Measurements from ENCODE around the gene FAM193A.
"Not testable (repeated sequence)": the region's sequence is repeated elsewhere in the genome, so short reads cannot be mapped to it uniquely, and the experiment has no call there.

FAM193A gene

DNA sequence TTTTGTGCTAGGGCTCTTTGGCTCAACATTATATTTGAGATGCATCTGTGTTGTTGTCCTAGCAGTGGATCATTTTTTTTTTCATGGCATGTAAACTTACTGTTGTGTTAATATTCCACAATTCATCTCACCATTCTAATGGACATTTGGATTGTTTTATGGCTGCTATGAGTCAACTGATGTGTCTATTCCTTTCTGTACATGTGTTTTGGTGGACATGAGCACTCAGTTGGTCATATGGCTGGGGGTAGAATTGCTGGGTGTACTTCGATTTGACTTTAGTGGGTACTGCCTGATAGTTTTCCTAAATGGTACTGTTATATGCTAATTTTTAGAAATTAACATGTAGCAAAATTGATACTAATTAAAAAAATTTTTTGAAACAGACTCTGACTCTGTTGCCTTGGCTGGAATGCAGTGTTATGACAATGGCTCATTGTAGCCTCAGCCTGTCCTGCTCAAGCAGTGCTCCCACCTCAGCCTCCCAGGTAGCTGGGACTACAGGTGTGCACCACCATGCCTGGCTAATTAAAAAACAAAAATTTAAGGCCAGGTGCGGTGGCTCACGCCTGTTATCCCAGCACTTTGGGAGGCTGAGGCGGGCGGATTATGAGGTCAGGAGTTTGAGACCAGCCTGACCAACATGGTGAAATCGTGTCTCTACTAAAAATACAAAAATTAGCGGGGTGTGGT lies 9.0 kb downstream of the FAM193A start:
- POLR2A ChIA-PET (ENCODE audit: low non-redundant PET): no interaction called here
- DNase-seq (ENCODE audit: low spot score): no peak
- no peak overlapping the region for H3K27ac ChIP-seq
- TF ChIP-seq, protein P1, sequence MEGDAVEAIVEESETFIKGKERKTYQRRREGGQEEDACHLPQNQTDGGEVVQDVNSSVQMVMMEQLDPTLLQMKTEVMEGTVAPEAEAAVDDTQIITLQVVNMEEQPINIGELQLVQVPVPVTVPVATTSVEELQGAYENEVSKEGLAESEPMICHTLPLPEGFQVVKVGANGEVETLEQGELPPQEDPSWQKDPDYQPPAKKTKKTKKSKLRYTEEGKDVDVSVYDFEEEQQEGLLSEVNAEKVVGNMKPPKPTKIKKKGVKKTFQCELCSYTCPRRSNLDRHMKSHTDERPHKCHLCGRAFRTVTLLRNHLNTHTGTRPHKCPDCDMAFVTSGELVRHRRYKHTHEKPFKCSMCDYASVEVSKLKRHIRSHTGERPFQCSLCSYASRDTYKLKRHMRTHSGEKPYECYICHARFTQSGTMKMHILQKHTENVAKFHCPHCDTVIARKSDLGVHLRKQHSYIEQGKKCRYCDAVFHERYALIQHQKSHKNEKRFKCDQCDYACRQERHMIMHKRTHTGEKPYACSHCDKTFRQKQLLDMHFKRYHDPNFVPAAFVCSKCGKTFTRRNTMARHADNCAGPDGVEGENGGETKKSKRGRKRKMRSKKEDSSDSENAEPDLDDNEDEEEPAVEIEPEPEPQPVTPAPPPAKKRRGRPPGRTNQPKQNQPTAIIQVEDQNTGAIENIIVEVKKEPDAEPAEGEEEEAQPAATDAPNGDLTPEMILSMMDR (conservative IDR thresholded peaks at IDR 0.05; ENCODE audit: low read depth): no peak
- CTCF ChIA-PET: interaction anchor here (0.6 kb wide), 1 partner anchor 12 kb away, joined by 4 read pairs; no protein-coding TSS in a partner anchor

DNA sequence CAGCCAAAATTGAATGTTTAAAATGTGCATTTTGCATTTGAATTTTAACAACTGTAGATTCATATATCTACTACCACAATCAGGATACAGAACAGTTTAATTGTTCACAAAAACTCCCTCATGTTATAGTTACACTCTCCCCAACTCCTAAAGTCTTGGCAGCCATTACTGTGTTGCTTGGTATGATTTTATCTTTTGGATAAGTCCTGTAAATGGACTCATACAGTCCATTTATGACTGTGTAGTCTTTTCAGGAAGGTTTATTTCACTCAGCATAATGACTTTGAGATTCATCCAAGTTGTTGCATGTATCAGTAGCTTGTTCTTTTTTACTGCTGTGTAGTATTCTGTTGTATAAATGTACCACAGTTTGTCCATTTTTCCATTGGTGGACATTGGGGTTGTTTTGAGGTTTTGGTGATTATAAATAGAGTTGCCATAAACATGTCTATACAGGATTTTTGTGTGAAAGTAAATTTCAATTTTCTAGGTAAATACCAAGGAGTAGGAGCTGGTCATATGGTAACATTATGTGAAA lies 9.9 kb downstream of the FAM193A start:
- TF ChIP-seq, protein P1 (conservative IDR thresholded peaks at IDR 0.05; ENCODE audit: low read depth): no peak
- DNase-seq (ENCODE audit: low spot score): no peak
- ChIA-PET CTCF (interaction anchor here (0.6 kb wide), 1 partner anchor 13 kb away, joined by 4 read pairs; no protein-coding TSS in a partner anchor), POLR2A (ENCODE audit: low non-redundant PET) (no interaction called here)
- no peak overlapping the region for H3K27ac ChIP-seq

DNA sequence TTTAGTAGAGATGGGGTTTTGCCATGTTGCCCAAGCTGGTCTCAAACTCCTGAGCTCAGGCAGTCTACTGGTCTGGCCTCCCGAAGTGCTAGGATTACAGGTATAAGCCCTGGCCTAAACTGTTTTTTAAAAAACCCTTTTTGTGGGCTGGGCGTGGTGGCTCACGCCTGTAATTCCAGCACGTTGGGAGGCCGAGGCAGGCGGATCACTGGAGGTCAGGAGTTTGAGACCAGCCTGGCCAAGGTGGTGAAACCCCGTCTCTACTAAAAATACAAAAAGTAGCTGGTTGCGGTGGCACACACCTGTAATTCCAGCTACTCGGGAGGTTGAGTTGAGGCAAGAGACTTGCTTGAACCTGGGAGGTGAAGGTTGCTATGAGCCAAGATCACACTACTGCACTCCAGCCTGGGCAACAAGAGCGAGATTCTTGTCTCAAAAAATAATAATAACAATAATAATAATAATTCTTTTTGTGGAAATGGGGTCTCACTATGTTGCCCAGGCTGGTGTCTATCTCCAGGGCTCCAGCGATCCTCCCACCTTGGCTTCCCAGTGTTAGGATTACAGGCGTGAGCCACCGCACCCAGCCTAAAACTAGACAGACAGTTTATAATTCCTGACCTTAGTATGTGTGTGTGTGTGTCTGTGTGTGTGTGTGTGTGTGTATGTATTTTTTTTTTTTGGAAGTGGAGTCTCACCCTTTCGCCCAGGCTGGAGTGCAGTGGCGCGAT lies 10.7 kb downstream of the FAM193A start:
- peak overlapping the region; percentile 63 for H3K27ac ChIP-seq
- DNase-seq (ENCODE audit: low spot score); CTCF ChIA-PET; POLR2A ChIA-PET (ENCODE audit: low non-redundant PET): not testable (repeated sequence)

DNA sequence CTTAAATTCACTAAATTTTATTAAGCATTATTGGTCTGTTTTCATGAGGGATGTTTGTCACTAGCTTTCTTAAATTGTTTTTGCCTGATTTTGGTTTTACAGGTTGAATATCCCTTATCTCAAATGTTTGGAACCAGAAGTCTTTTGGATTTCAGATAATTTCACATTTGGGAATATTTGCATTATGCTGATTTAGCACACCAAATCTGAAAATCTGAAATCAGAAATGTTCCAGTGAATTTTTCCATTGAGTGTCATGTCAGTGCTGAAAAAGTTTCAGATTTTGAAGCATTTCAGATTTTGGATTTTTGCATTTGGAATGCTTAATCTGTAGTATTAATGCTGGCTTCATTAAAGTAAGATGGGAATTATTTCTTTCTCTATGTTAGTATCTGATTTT lies 14.7 kb downstream of the FAM193A start:
- CTCF ChIA-PET: no interaction called here

DNA sequence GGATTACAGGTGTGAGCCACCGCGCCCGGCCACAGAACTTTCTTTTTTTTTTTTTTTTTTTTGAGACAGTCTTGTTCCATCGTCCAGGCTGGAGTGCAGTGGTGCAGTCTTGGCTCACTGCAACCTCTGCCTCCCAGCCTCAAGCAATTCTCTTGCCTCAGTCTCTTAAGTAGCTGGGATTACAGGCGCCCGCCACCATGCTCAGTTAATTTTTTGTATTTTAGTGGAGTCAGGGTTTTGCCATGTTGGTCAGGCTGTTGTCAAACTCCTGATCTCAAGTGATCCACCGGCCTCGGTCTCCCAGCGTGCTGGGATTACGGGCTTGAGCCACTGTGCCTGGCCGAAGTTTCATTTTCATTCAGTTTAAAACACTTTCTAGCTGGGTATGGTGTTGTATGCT lies 16.4 kb downstream of the FAM193A start:
- ChIA-PET POLR2A (ENCODE audit: low non-redundant PET) (no interaction called here), CTCF (interaction anchor here (0.7 kb wide), 1 partner anchor 348 kb away, joined by 4 read pairs; no protein-coding TSS in a partner anchor)
- DNase-seq (ENCODE audit: low spot score): no peak
- TF ChIP-seq, protein P1 (conservative IDR thresholded peaks at IDR 0.05; ENCODE audit: low read depth): no peak
- no peak overlapping the region for H3K27ac ChIP-seq

More for the DNA sequence above, 14.7 kb downstream of the FAM193A start:
- TF ChIP-seq, protein P1 (conservative IDR thresholded peaks at IDR 0.05; ENCODE audit: low read depth): no peak
- DNase-seq (ENCODE audit: low spot score): no peak
- POLR2A ChIA-PET (ENCODE audit: low non-redundant PET): no interaction called here
- H3K27ac ChIP-seq: no peak overlapping the region

DNA sequence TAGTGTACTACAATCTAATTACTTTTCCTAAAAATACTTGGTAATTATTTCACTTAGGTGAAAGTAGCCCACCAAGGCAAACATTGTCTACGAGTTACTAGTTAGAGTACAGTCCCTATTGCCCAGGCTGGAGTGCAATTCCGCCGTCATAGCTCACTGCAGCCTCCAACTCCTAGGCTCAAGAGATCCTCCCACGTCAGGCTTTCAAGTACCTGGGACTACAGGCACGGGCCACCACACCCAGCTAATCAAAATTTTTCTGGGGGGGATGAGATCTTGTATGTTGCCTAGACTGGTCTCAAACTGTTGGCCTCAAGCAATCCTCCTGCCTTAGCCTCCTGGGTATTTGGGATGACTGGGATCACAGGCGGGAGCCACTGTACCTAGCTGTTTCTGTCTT lies 21.9 kb downstream of the FAM193A start:
- no peak for DNase-seq (ENCODE audit: low spot score)
- no peak overlapping the region for H3K27ac ChIP-seq
- TF ChIP-seq, protein P1 (conservative IDR thresholded peaks at IDR 0.05; ENCODE audit: low read depth): no peak
- ChIA-PET CTCF (no interaction called here), POLR2A (ENCODE audit: low non-redundant PET) (no interaction called here)

DNA sequence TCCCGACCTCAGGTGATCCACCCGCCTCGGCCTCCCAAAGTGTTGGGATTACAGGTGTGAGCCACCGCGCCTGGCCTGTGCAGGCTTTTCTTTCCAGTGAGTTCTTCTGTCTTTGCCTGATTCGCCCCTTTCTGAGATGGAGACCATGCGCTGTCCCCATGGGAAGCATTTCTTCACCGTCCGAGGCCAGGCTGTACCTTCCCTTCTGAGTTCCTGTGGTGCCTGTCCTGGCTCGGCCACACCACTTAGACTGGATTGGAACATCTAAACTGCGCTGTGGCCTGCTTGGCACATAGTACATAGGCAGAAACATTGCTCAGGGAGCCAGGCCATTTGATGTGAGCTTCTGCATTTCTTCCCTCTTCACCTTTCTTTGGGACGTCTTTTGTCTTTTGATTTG lies 23.7 kb downstream of the FAM193A start:
- POLR2A ChIA-PET (ENCODE audit: low non-redundant PET): no interaction called here
- DNase-seq (ENCODE audit: low spot score): no peak
- TF ChIP-seq, protein P1 (conservative IDR thresholded peaks at IDR 0.05; ENCODE audit: low read depth): no peak
- CTCF ChIA-PET: no interaction called here
- no peak overlapping the region for H3K27ac ChIP-seq
